PC-3 (cell line): ENCODE data around the gene TLDC2.

Source experiments
- CTCF ChIP-seq: fragments of 300-600 bp; sonication (generic); conservative IDR thresholded peaks from 2 replicates; pipeline ENCODE4 v1.5.1; 2017; ENCODE audit warnings: antibody characterized with exemption, low read depth, mild to moderate bottlenecking, low read length
- EZH2 ChIP-seq: fragments of 300-600 bp; sonication (generic); IDR thresholded peaks from one replicate; pipeline ENCODE4 v1.6.1; 2017; ENCODE audit warnings: antibody characterized with exemption, mild to moderate bottlenecking, low read length; ENCODE audit not compliant: unreplicated experiment

DNA sequence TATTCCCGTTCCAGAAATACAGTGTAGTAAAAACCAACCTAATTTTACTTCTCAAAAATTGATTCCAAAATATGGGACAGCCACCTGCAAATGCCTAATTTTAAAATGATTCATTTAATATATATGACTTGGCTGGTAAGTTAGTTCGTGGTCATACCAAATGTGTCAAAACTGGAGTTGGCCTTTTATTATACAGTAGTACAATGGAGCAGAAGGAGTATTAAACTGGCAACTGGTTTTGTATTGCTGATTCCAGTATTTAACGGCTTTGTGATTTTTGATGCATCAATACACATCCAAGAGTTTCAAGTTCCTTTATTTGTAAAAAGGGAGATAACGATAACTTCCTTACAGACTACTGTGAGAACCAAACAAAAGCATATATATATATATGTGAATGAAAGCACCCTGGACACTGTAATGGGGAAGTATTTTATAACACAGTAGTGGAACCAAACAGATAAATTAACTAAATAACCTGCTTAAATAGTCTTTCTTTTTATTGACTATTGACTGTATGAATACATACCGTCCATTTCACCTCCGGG is 50.8 kb downstream of the TLDC2 start:
- TF ChIP-seq CTCF (no peak), EZH2 (no peak)
